Stimulated activated CD8-positive, alpha-beta memory T cell treated with anti-CD3 and anti-CD28 coated beads, Interleukin-12 subunit alpha, Interleukin-12 subunit beta, amount 100 ng/mL, for 24 hours (primary cell): ENCODE measurements around the gene ITGB3BP.
"Not testable (repeated sequence)": the region's sequence is repeated elsewhere in the genome, so short reads cannot be mapped to it uniquely, and the experiment has no call there.

Experiments used
- DNase-seq: peaks from one replicate; pipeline ENCODE4 v3.0.0-alpha.2; 2020; ENCODE audit errors: extremely low read depth

ITGB3BP gene, protein sequence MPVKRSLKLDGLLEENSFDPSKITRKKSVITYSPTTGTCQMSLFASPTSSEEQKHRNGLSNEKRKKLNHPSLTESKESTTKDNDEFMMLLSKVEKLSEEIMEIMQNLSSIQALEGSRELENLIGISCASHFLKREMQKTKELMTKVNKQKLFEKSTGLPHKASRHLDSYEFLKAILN

GRCh38 chr1:63522891-63523728 is at the start of gene ITGB3BP, which contains the start of gene EFCAB7:
TSS of gene ITGB3BP (minus strand) at chr1:63523225. CDS start at chr1:63523133, 92 bp downstream.
TSS of gene EFCAB7 (plus strand) at chr1:63523525. CDS start at chr1:63525573, 2,048 bp downstream.
- DNase-seq, result peak; percentile 57

DNA sequence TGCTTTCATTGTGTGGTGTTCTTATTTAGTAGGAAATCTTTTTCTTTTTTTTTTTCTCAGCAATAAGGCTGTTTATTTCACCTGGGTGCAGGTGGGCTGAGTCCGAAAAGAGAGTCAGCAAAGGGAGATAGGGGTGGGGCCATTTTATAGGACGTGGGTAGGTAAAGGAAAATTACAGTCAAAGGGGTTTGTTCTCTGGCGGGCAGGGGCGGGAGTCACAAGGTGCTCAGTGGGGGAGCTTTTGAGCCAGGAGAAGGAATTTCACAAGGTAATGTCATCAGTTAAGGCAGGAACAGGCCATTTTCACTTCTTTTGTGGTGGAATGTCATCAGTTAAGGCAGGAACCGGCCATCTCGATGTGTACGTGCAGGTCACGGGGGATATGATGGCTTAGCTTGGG is 49.7 kb upstream of the ITGB3BP start:
- not testable (repeated sequence) for DNase-seq

- DNase-seq, result no peak
Observed at GRCh38 chr1:63569640-63570316, 46.8 kb upstream of the ITGB3BP start.

DNA sequence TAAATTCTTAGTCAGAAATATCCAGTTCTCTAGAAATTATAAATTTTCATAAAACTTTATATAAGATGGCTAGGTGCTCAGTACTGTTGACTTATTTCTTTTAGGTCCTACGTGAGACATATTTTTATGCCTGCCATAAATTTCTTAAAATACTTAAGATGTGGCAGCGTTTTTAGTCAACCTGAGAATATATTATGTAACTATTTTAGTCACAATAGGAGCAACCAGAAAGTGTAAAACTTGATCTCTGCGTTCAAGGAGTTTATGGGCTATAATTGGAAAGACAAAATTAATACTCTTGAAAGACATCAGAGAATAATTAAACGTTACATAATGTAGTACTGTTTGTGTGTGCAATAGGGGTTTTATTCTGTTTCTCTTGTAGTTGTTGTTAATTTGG is 46.0 kb upstream of the ITGB3BP start:
- no peak for DNase-seq

- no peak for DNase-seq
Observed at GRCh38 chr1:63563745-63564144, 40.7 kb upstream of the ITGB3BP start.

DNA sequence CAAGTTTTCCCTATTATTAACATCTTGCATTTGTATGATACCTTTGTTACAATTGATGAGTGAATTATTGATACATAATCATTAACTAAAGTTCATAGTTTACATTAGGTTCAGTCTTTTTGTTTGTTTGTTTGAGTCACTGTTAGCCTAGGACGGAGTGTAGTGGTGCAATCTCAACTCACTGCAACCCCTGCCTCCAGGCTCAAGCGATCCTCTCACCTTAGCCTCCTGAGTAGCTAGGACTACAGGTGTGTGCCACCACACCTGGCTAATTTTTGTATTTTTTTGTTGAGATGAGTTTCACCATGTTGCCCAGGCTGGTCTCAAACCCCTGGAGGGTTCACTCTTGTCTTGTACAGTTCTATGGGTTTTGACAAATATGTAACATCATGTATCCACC is 36.3 kb upstream of the ITGB3BP start:
- DNase-seq, result no peak

DNA sequence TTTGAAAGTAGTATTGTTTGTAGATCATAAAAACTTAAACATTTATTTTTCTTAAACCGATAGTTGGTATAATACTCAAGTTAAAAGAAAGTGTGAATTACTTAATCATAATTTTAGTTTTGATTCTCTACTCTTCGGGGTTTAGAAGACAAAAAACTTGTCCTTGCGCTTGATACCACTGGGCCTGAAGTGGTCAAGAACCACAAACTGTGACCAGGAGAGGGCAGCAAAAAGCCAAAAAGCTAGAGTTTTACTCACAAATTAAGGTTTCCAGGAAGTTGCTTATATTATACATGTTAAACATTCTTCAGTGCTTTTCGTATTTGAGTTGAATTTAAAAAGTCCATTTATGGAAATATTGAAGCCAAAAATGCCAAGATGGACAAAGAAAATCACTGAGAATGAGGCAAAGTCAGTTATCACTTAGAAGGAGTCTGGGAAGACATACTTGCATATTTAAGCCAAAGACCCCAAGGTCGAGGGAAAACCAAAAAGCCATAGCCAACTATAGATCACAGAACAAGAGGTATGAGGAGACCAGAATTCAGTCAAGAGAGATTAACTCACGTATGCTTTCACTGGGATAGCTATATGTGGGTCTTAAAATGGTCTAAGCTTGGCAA is 34.5 kb upstream of the ITGB3BP start:
- no peak for DNase-seq

- no peak for DNase-seq
Observed at GRCh38 chr1:63555480-63555879, 32.5 kb upstream of the ITGB3BP start.

DNA sequence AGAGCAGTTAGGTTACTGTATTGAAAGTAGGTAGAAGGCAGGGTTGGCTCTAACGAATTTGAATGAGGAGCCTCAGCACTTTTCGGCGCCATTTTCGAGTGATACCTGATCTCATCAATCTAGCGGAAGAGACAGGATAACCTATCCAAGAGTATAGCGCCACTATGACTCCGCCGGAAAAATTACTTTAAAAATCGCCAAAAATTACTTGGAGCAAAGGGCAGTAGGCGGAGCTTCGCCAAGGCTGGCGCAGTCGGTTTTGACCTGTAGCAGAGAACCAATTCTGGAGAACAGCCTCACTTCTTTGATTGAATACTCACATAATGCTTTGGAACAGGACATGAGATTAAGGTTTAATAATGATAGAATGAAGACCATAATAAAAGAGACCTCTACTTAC is 25.9 kb upstream of the ITGB3BP start:
- DNase-seq, result no peak

- no peak for DNase-seq
Observed at GRCh38 chr1:63548303-63548702, 25.3 kb upstream of the ITGB3BP start.

GRCh38 chr1:63547621-63548294 is 24.7 kb upstream of the ITGB3BP start:
- DNase-seq, result no peak

GRCh38 chr1:63545780-63546179 is 22.8 kb upstream of the ITGB3BP start:
- no peak for DNase-seq

DNA sequence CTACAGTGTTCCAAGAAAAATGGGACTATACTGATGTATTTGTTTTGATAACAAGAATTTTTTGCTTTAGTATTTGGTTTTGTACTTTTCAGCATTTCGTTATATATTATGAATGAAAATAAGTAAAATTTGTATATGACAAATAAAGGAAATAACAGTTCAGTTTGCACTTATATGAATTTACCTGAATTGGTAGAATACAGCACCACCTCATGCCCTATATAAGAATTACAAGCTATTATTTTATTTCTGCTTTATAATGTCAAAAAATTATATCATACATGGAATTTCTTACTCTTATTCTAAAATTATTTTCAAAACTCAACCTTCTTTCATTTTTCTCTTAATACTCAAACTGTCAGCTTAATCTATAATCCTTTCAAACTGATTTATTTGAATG is 14.9 kb upstream of the ITGB3BP start:
- DNase-seq, result no peak

DNA sequence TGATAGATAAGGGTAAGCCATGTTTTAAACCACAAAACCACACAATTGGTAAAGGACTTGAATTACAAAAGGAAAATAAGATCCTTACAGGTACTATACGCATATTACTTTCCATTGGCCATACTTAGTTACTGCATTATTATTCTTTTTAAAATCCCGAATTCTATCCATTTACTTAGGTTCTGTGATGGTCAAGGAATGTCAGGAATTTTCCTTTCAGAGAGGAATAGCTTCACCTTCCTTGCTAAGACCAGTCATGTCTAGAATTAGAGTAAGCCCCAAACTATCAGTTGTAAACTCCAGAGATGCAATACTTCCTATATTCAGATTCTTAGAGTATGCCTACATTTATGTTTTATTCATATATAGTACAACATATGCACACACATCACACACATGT is 14.0 kb upstream of the ITGB3BP start:
- no peak for DNase-seq

- no peak for DNase-seq
Observed at GRCh38 chr1:63534406-63534805, 11.4 kb upstream of the ITGB3BP start.

DNA sequence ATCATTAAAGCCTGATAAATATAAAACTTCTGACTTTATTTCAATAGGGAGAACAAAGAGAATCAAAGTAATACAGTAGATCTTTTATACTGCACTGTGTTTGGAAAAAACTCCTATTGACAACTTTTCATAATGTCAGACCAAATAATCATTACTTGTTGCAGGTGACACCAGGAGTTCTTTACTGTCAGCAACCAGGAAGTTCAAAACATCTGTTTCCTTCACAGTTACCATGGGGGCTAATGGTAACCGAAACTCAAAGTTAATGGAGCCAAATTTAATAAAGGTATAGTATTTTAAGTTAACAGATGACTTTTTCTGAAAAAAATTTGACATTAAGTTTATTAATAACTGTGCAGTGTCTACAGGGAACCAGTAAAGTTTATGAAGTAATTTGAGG is 10.9 kb upstream of the ITGB3BP start:
- DNase-seq, result no peak

DNA sequence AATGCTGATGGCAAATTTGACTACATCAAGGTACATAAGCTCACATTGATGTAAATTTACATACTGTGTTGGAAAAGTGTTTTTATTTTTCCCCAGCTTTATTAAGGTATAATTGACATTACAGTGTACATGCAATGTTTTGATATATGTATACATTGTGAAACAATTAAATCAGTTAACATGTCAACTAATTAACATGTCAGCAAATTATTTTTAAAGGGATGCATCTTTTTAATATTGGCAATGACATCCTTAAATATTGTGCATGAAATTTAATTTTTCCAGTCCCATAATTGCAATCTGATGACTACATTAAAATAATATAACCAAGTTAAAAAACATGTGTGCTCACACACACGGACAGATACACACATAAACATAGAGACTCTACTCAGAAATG is 9.7 kb upstream of the ITGB3BP start:
- DNase-seq, result no peak

DNA sequence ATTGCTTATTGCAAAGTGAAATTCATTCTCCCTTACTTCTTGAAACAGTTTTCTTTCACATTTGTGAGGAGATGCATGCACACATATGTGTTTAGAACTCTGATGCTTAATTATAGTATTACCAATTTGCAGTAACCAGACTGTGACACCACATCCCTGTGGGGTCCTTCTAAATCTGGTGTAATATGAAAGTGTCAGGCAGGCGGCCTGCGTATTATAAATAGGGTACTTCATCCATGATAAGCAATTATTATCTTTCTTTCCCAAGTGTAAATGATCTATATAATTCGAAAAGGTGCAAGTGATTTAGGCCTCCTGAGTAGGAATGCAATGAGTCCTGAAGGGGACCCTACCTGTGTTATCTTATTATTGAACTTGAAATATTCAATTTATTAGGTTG is 1.2 kb upstream of the ITGB3BP start:
- no peak for DNase-seq

GRCh38 chr1:63523738-63524137 is 713 bp upstream of the ITGB3BP start:
- DNase-seq, result no peak

DNA sequence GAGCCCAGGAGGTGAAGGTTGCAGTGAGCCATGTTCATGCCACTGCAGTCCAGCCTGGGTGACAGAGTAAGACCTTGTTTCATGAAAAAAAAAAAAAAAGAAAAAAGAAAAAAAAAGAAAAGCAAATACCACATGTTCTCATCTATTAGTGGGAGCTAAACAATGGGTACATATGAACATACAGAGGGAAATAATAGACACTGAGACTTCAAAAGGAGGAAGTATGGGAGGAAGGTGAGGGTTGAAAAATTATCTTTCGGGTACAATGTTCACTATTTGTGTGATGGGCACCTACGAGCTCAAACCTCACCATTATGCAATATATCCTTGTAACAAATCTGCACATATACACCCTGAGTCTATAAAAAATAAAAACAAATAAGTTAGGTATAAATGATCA is 6.4 kb downstream of the ITGB3BP start:
- no peak for DNase-seq

GRCh38 chr1:63512584-63512983 is 10.4 kb downstream of the ITGB3BP start:
- DNase-seq, result no peak

- no peak for DNase-seq
Observed at GRCh38 chr1:63509718-63510117, 13.3 kb downstream of the ITGB3BP start.
